Uterus (tissue), 4 donors: ENCODE measurements around the gene SCNN1B. TPM values are rescaled to one million over a fixed set of nuclear protein-coding genes. Genes with fewer than 3 reads are reported as not detected.

Source experiments
- DNase-seq, 2 donors: peaks; one replicate each; pipeline ENCODE4 v3.0.0-alpha.2; 2019 to 2020
- H3K27ac ChIP-seq, 2 donors: fragments of 200-600 bp; sonication (generic); 1 replicate in 1 of 2; 2 replicates in 1 of 2; pipeline ENCODE4 v1.5.1; 2016 to 2018
- H3K27me3 ChIP-seq, 2 donors: fragments of 200-600 bp; sonication (generic); one replicate each; pipeline ENCODE4 v1.5.1; 2018 to 2019; ENCODE audit warnings: control low read depth in 1 of 2
- H3K36me3 ChIP-seq, 2 donors: fragments of 200-600 bp; sonication (generic); one replicate each; pipeline ENCODE4 v1.5.1; 2019; ENCODE audit warnings: control low read depth in 1 of 2
- H3K4me1 ChIP-seq, 2 donors: fragments of 200-600 bp; sonication (generic); one replicate each; pipeline ENCODE4 v1.5.1; 2018 to 2019; ENCODE audit warnings: control low read depth in 1 of 2
- H3K4me3 ChIP-seq, 2 donors: fragments of 200-600 bp; sonication (generic); 1 replicate in 1 of 2; 2 replicates in 1 of 2; pipeline ENCODE4 v1.5.1; 2018 to 2019; ENCODE audit warnings: mild to moderate bottlenecking in 1 of 2
- H3K9me3 ChIP-seq, 2 donors: fragments of 200-600 bp; sonication (generic); one replicate each; pipeline ENCODE4 v1.5.1; 2019; ENCODE audit warnings: control low read depth in 1 of 2
- CTCF ChIP-seq, 4 experiments: fragments of 200-600 bp in 2 of 4; fragments of 450-650 bp in 2 of 4; sonication (generic) in 2 of 4; IDR thresholded peaks; one replicate each; pipeline ENCODE4 v1.5.1; 2016 to 2019; ENCODE audit warnings: antibody characterized with exemption in 4 of 4, mild to moderate bottlenecking in 2 of 4, moderate library complexity in 1 of 4
- POLR2A ChIP-seq, 2 donors: fragments of 450-650 bp; IDR thresholded peaks; one replicate each; pipeline ENCODE4 v1.6.1; 2016; ENCODE audit warnings: antibody characterized with exemption in 2 of 2, mild to moderate bottlenecking in 1 of 2, moderate library complexity in 1 of 2
- intact Hi-C: fragments of 100-400 bp; cut with DNase I; formaldehyde crosslinking; loops from one replicate; pipeline ENCODE4 v1.15.1; 2023; ENCODE audit warnings: low total_unique reads
- total RNA-seq, 4 donors: library from RNA; depleted of rRNA in 3 of 4; stranded (reverse); fragments of >200 nt in 3 of 4; gene quantifications; one replicate each; pipeline versions ENCODE4 v1.1.0 to v1.2.4, GENCODE V29; 2014 to 2023
- donor health status: DM: yes; HTN: yes; CAD: no.

SCNN1B gene
- total RNA-seq, 4 donors from 2014 or later: 0.14 to 9.6 (median 1.9) TPM

- Histone ChIP-seq H3K27me3 (peaks cover 0 to 12% of the 10 kb centered on the region in 2 donors), H3K9me3 (no peaks in the 10 kb centered on the region), H3K4me3 (no peak overlapping the region), H3K4me1 (no peaks in the 10 kb centered on the region), H3K36me3 (no peaks in the 10 kb centered on the region), H3K27ac (no peak overlapping the region)
- no peak for DNase-seq
- TF ChIP-seq POLR2A (IDR thresholded peaks at IDR 0.05) (no peak), CTCF (IDR thresholded peaks at IDR 0.05) (no peak)
- intact Hi-C loops: no loop called here
Measured at GRCh38 chr16:23303685-23304084, 1.6 kb downstream of the SCNN1B start.

- no peaks in the 10 kb centered on the region for H3K4me1 ChIP-seq
- DNase-seq: no peak
- no peaks in the 10 kb centered on the region for H3K36me3 ChIP-seq
- no peak for TF ChIP-seq POLR2A (IDR thresholded peaks at IDR 0.05)
- no peak for TF ChIP-seq CTCF (IDR thresholded peaks at IDR 0.05)
- intact Hi-C loops: no loop called here
- H3K9me3 ChIP-seq: no peaks in the 10 kb centered on the region
- H3K4me3 ChIP-seq: no peak overlapping the region
- H3K27me3 ChIP-seq: peaks cover 0 to 12% of the 10 kb centered on the region in 2 donors
- no peak overlapping the region for H3K27ac ChIP-seq
Measured at GRCh38 chr16:23304620-23305019, 2.5 kb downstream of the SCNN1B start.

- H3K9me3 ChIP-seq: no peaks in the 10 kb centered on the region
- no peak for DNase-seq
- H3K4me3 ChIP-seq: no peak overlapping the region
- TF ChIP-seq CTCF (IDR thresholded peaks at IDR 0.05): no peak
- TF ChIP-seq POLR2A (IDR thresholded peaks at IDR 0.05): no peak
- no peak overlapping the region for H3K27ac ChIP-seq
- H3K4me1 ChIP-seq: no peaks in the 10 kb centered on the region
- intact Hi-C loops: no loop called here
- no peaks in the 10 kb centered on the region for H3K36me3 ChIP-seq
- H3K27me3 ChIP-seq: peaks cover 0 to 4% of the 10 kb centered on the region in 2 donors
Measured at GRCh38 chr16:23306199-23307100, 4.3 kb downstream of the SCNN1B start.

- DNase-seq: no peak
- no peak for TF ChIP-seq CTCF (IDR thresholded peaks at IDR 0.05)
- TF ChIP-seq POLR2A (IDR thresholded peaks at IDR 0.05): no peak
Measured at GRCh38 chr16:23310217-23310616, 8.1 kb downstream of the SCNN1B start.

GRCh38 chr16:23310744-23311143, 8.6 kb downstream of the SCNN1B start:
- H3K9me3 ChIP-seq: no peaks in the 10 kb centered on the region
- H3K4me1 ChIP-seq: no peaks in the 10 kb centered on the region
- no peaks in the 10 kb centered on the region for H3K36me3 ChIP-seq
- intact Hi-C loops: no loop called here
- TF ChIP-seq CTCF (IDR thresholded peaks at IDR 0.05) (no peak), POLR2A (IDR thresholded peaks at IDR 0.05) (no peak)
- no peaks in the 10 kb centered on the region for H3K27me3 ChIP-seq
- H3K27ac ChIP-seq: no peak overlapping the region
- DNase-seq: no peak
- no peak overlapping the region for H3K4me3 ChIP-seq

More at GRCh38 chr16:23310217-23310616, 8.1 kb downstream of the SCNN1B start:
- H3K9me3 ChIP-seq: no peaks in the 10 kb centered on the region
- intact Hi-C loops: no loop called here
- no peak overlapping the region for H3K27ac ChIP-seq
- H3K36me3 ChIP-seq: no peaks in the 10 kb centered on the region
- H3K4me3 ChIP-seq: no peak overlapping the region
- no peaks in the 10 kb centered on the region for H3K4me1 ChIP-seq
- H3K27me3 ChIP-seq: no peaks in the 10 kb centered on the region
